GM12878 (cell line): ENCODE results near the gene HS6ST1. TPM values are rescaled to one million over a fixed set of nuclear protein-coding genes. Genes with fewer than 3 reads are reported as not detected.

Source experiments
- ATAC-seq: fragments of 200-7000 bp; cut with Tn5 transposase; 3 replicates; pipeline ENCODE4 v1.9.1; 2020; ENCODE audit warnings: mild to moderate bottlenecking, moderate library complexity
- BruUV-seq: library from RNA; stranded (reverse); fragments of 400-500 nt; replicated peaks from 2 replicates; lab custom pipeline; 2021; lab: Mats Ljungman, UMichigan
- CTCF ChIA-PET: fragments of 300-600 bp; sonication (Branson Sonifier 250); formaldehyde crosslinking; extraction: SDS; loops from one replicate; lab custom pipeline; 2021; ENCODE audit warnings: inconsistent platforms; lab: Yijun Ruan, JAX
- POLR2A ChIA-PET: fragments of 350-600 bp; formaldehyde crosslinking; extraction: SDS; loops from one replicate; lab custom pipeline; 2021; ENCODE audit warnings: inconsistent platforms; lab: Charles Lee
- RAD21 ChIA-PET: fragments of 300-600 bp; sonication (Branson Sonifier 250); formaldehyde crosslinking; loops from one replicate; lab custom pipeline; 2023; ENCODE audit warnings: antibody characterized with exemption; ENCODE audit not compliant: unreplicated experiment; lab: Charles Lee
- SMC1A ChIA-PET: fragments of 300-600 bp; sonication (Branson Sonifier 250); formaldehyde crosslinking; loops from one replicate; lab custom pipeline; 2023; ENCODE audit not compliant: unreplicated experiment, uncharacterized antibody; lab: Charles Lee
- DNase-seq: peaks from one replicate; pipeline ENCODE4 v3.0.0-alpha.2; 2011; ENCODE audit warnings: low read depth, low spot score
- FAIRE-seq: peaks from 3 replicates; lab custom pipeline; 2011; peaks lifted over from hg19 to GRCh38; lab: Jason Lieb, UNC
- H2AFZ ChIP-seq: 2 replicates; pipeline ENCODE4 v1.6.0; 2011; ENCODE audit warnings: low read depth, low read length, control low read depth; ENCODE audit not compliant: control insufficient read depth
- H3K27ac ChIP-seq: 2 replicates; pipeline ENCODE4 v1.5.1; 2011; ENCODE audit warnings: control low read depth; ENCODE audit not compliant: control insufficient read depth, insufficient read depth
- H3K27me3 ChIP-seq, 2 experiments: replicated peaks in 1 of 2; 2 replicates each; pipeline versions ENCODE4 v1.6.0 to v1.6.1; 2011; ENCODE audit warnings: low read length in 1 of 2; ENCODE audit not compliant: control insufficient read depth in 2 of 2, insufficient read depth in 2 of 2
- H3K36me3 ChIP-seq, 2 experiments: 2 replicates each; pipeline ENCODE4 v1.5.1; 2011; ENCODE audit warnings: low read length in 1 of 2; ENCODE audit not compliant: control insufficient read depth in 2 of 2, insufficient read depth in 2 of 2
- H3K4me1 ChIP-seq: 2 replicates; pipeline ENCODE4 v1.6.1; 2011; ENCODE audit warnings: mild to moderate bottlenecking, low read length, moderate library complexity, mixed read lengths; ENCODE audit not compliant: control insufficient read depth, insufficient read depth
- H3K4me2 ChIP-seq: 2 replicates; pipeline ENCODE4 v1.6.0; 2011; ENCODE audit warnings: control low read depth; ENCODE audit not compliant: control insufficient read depth, insufficient read depth
- H3K4me3 ChIP-seq: fragments of 200-600 bp; sonication (generic); 2 replicates; pipeline ENCODE4 v1.5.1; 2016
- H3K79me2 ChIP-seq: 2 replicates; pipeline ENCODE4 v1.6.0; 2011; ENCODE audit warnings: low read length; ENCODE audit not compliant: control insufficient read depth, insufficient read depth
- H3K9ac ChIP-seq: 2 replicates; pipeline ENCODE4 v1.8.0; 2011; ENCODE audit warnings: low read length, control low read depth, mixed read lengths; ENCODE audit not compliant: control insufficient read depth, insufficient read depth
- H3K9me3 ChIP-seq: replicated peaks from 3 replicates; pipeline ENCODE4 v1.5.1; 2011; ENCODE audit warnings: mild to moderate bottlenecking, low read length; ENCODE audit not compliant: control insufficient read depth, insufficient read depth
- H4K20me1 ChIP-seq: 2 replicates; pipeline ENCODE4 v1.6.0; 2011; ENCODE audit not compliant: control insufficient read depth, insufficient read depth
- KDM1A ChIP-seq: fragments of 200-600 bp; sonication (generic); IDR thresholded peaks from 2 replicates; pipeline ENCODE4 v1.6.1; 2016; ENCODE audit warnings: borderline replicate concordance
- YY1 ChIP-seq: IDR thresholded peaks from 2 replicates; pipeline ENCODE4 v1.6.1; 2011; ENCODE audit warnings: low read depth, mild to moderate bottlenecking, low read length
- WGBS: methylation state at CpG from one replicate; pipeline ENCODE4 v1.1.6; 2016; ENCODE audit warnings: low lambda C conversion rate; ENCODE audit not compliant: insufficient replicate concordance, insufficient coverage; ENCODE audit errors: missing lambda C conversion rate; 5-methylcytosine and 5-hydroxymethylcytosine counted together
- in situ Hi-C: fragments of 300-500 bp; cut with MboI; formaldehyde crosslinking; loops from 9 replicates; pipeline ENCODE4 v1.14.3; 2018; ENCODE audit warnings: mixed read lengths
- intact Hi-C: fragments of 100-400 bp; cut with micrococcal nuclease; formaldehyde crosslinking; loops from one replicate; pipeline ENCODE4 v1.14.2; 2022; ENCODE audit not compliant: unreplicated experiment
- polyA plus RNA-seq, 11 experiments: library from polyadenylated mRNA; depleted of rRNA in 4 of 11; unstranded in 6 of 11; stranded (reverse) in 5 of 11; fragments of >200 nt; fragmentation: Nextera tagmentation in 4 of 11; fragmentation: Illumina TruSeq in 1 of 11; extraction: Ambion mirVana in 4 of 11; extraction: Trizol in 1 of 11; gene quantifications; 1 replicate in 1 of 11; 2 replicates in 10 of 11; pipeline versions ENCODE4 v1.2.1 to v1.2.3, GENCODE V29; 2011 to 2016; ENCODE audit warnings: inconsistent platforms in 2 of 11, missing spikeins in 2 of 11, low read depth in 1 of 11
- total RNA-seq, 4 experiments: library from RNA; depleted of rRNA in 3 of 4; stranded (reverse); fragments of >200 nt in 3 of 4; fragmentation: Illumina TruSeq in 1 of 4; extraction: Trizol in 1 of 4; gene quantifications; 2 replicates each; pipeline versions ENCODE4 v1.2.1 to v1.2.3, GENCODE V29; 2013 to 2021
- TF ChIP-seq, protein P1 (sequence below): fragments of 450-650 bp; IDR thresholded peaks from 2 replicates; pipeline ENCODE4 v1.6.1; 2017; ENCODE audit warnings: mild to moderate bottlenecking, moderate library complexity

HS6ST1 gene
- total and polyA plus RNA-seq, 10 of the 15 experiments (the other 5 are each of a cell fraction or from before 2014, with no cell fraction given) = 0.48 to 17.0 (median 4.7) TPM

DNA sequence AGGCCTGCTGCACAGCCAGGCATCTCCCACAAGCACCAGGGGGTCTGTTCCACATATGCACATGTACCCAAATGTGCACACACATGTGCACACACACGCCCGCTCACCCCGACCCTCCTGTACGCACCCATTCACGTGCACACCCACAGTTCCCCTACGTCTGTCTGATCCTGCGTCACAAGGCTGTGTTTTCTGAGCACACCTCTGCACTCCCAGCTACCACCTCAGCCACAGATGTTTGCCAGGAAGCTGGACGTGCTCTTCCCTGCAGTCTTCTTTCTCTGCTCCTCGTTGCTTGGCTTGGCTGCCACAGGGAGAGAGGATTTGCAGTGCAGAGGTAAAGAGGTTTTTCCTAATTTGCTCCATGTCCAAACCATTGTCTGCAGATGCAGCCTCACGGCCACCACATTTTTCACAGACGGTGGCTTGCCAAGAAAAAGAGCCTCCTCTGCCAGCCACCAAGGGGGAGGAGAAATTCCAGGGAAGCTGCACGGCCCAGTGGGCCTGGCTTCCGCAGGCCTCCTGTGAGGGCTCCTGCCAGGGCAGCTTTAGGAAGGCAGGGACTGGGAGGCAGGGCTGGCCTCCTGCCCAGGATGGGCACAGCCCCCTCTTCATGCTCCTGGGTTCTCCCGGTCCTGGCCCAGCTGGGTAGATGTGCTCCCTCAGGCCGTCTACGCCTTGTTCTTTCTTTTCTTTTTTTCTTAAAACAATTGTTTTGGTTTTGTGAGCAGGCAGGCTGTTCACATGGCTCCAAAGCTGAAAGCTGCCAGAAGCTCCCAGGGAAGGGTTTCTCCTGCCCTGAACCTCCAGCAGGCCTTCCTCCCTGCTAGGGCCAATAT is 29.3 kb upstream of the HS6ST1 start:
- in situ Hi-C loops (no loop called here), intact Hi-C loops (no loop called here)
- Histone ChIP-seq H4K20me1 (no peaks in the 10 kb centered on the region), H3K79me2 (no peaks in the 10 kb centered on the region), H3K9me3 (no peaks in the 10 kb centered on the region; the same call in 2 of the 3 replicates), H3K4me1 (no peaks in the 10 kb centered on the region), H3K4me2 (no peak overlapping the region), H3K9ac (no peak overlapping the region), H3K27me3 (no peaks in the 10 kb centered on the region; a peak in 1 of 4 replicates), H3K27ac (no peak overlapping the region), H3K4me3 (no peak overlapping the region), H3K36me3 (no peaks in the 10 kb centered on the region), H2AFZ (no peak overlapping the region)
- BruUV-seq = no TSS peak
- CTCF ChIA-PET = no interaction called here
- no peak for TF ChIP-seq YY1
- TF ChIP-seq KDM1A = no peak
- TF ChIP-seq, protein P1, sequence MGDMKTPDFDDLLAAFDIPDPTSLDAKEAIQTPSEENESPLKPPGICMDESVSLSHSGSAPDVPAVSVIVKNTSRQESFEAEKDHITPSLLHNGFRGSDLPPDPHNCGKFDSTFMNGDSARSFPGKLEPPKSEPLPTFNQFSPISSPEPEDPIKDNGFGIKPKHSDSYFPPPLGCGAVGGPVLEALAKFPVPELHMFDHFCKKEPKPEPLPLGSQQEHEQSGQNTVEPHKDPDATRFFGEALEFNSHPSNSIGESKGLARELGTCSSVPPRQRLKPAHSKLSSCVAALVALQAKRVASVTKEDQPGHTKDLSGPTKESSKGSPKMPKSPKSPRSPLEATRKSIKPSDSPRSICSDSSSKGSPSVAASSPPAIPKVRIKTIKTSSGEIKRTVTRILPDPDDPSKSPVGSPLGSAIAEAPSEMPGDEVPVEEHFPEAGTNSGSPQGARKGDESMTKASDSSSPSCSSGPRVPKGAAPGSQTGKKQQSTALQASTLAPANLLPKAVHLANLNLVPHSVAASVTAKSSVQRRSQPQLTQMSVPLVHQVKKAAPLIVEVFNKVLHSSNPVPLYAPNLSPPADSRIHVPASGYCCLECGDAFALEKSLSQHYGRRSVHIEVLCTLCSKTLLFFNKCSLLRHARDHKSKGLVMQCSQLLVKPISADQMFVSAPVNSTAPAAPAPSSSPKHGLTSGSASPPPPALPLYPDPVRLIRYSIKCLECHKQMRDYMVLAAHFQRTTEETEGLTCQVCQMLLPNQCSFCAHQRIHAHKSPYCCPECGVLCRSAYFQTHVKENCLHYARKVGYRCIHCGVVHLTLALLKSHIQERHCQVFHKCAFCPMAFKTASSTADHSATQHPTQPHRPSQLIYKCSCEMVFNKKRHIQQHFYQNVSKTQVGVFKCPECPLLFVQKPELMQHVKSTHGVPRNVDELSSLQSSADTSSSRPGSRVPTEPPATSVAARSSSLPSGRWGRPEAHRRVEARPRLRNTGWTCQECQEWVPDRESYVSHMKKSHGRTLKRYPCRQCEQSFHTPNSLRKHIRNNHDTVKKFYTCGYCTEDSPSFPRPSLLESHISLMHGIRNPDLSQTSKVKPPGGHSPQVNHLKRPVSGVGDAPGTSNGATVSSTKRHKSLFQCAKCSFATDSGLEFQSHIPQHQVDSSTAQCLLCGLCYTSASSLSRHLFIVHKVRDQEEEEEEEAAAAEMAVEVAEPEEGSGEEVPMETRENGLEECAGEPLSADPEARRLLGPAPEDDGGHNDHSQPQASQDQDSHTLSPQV = no peak
- FAIRE-seq = no peak
- 26% methylated on average over 16 of the region's 16 CpGs for WGBS
- SMC1A ChIA-PET = no interaction called here
- no peak for DNase-seq
- RAD21 ChIA-PET = no interaction called here
- ATAC-seq = no peak
- POLR2A ChIA-PET = no interaction called here
